Mesenchymal stem cell (in vitro differentiated cells and primary cell): Measurements from ENCODE around the gene RPL18. TPM values are rescaled to one million over a fixed set of nuclear protein-coding genes. Genes with fewer than 3 reads are reported as not detected.

Experiments
- DNase-seq: peaks from one replicate; pipeline ENCODE4 v3.0.0-alpha.2; 2013
- H2AFZ ChIP-seq: one replicate; pipeline ENCODE4 v1.6.1; 2013; ENCODE audit warnings: low read depth, mild to moderate bottlenecking, control low read depth, inconsistent platforms, low read length, moderate library complexity
- H2AK5ac ChIP-seq: 2 replicates; pipeline ENCODE4 v1.6.1; 2013; ENCODE audit warnings: low read length, moderate library complexity, mild to moderate bottlenecking, inconsistent platforms; ENCODE audit not compliant: severe bottlenecking
- H2BK120ac ChIP-seq: one replicate; pipeline ENCODE4 v1.6.1; 2013; ENCODE audit warnings: low read depth, mild to moderate bottlenecking, inconsistent platforms, low read length, moderate library complexity
- H2BK12ac ChIP-seq, 2 experiments: one replicate each; pipeline ENCODE4 v1.6.1; 2013; ENCODE audit warnings: inconsistent platforms in 2 of 2, low read length in 2 of 2, mild to moderate bottlenecking in 2 of 2, moderate library complexity in 2 of 2, control low read depth in 1 of 2
- H2BK15ac ChIP-seq: one replicate; pipeline ENCODE4 v1.6.1; 2013; ENCODE audit warnings: mild to moderate bottlenecking, low read depth, inconsistent platforms; ENCODE audit not compliant: poor library complexity, severe bottlenecking
- H2BK5ac ChIP-seq: 2 replicates; pipeline ENCODE4 v1.6.1; 2013; ENCODE audit warnings: low read depth, mild to moderate bottlenecking, low read length, control low read depth, inconsistent platforms; ENCODE audit not compliant: poor library complexity, severe bottlenecking
- H3K14ac ChIP-seq, 2 experiments: one replicate each; pipeline ENCODE4 v1.6.1; 2013; ENCODE audit warnings: inconsistent platforms in 2 of 2, low read length in 2 of 2, control low read depth in 1 of 2, mild to moderate bottlenecking in 1 of 2, moderate library complexity in 1 of 2
- H3K18ac ChIP-seq, 2 experiments: one replicate each; pipeline ENCODE4 v1.6.1; 2013; ENCODE audit warnings: inconsistent platforms in 2 of 2, low read length in 2 of 2, control low read depth in 1 of 2, low read depth in 1 of 2, mild to moderate bottlenecking in 1 of 2
- H3K23ac ChIP-seq, 2 experiments: one replicate each; pipeline ENCODE4 v1.6.1; 2013; ENCODE audit warnings: inconsistent platforms in 2 of 2, low read length in 2 of 2, mild to moderate bottlenecking in 2 of 2, moderate library complexity in 2 of 2, control low read depth in 1 of 2
- H3K27ac ChIP-seq: 2 replicates; pipeline ENCODE4 v1.5.1; 2013; ENCODE audit warnings: mild to moderate bottlenecking, moderate library complexity, low read length, control low read depth, inconsistent platforms; ENCODE audit not compliant: poor library complexity, severe bottlenecking
- H3K27me3 ChIP-seq, 2 experiments: 2 replicates each; pipeline versions ENCODE4 v1.6.1 to v1.7.0; 2013; ENCODE audit warnings: low read length in 2 of 2, mild to moderate bottlenecking in 2 of 2, moderate library complexity in 2 of 2, control low read depth in 1 of 2, inconsistent platforms in 1 of 2; ENCODE audit not compliant: control insufficient read depth in 1 of 2, insufficient read depth in 1 of 2
- H3K36me3 ChIP-seq, 2 experiments: 2 replicates each; pipeline versions ENCODE4 v1.6.1 to v1.7.0; 2013; ENCODE audit warnings: low read length in 2 of 2, control low read depth in 1 of 2, inconsistent platforms in 1 of 2, low read depth in 1 of 2, mild to moderate bottlenecking in 1 of 2; ENCODE audit not compliant: insufficient read depth in 2 of 2, control insufficient read depth in 1 of 2
- H3K4ac ChIP-seq, 2 experiments: one replicate each; pipeline ENCODE4 v1.6.1; 2013; ENCODE audit warnings: inconsistent platforms in 2 of 2, low read length in 2 of 2, mild to moderate bottlenecking in 2 of 2, moderate library complexity in 2 of 2, control low read depth in 1 of 2, low read depth in 1 of 2
- H3K4me1 ChIP-seq: 2 replicates; pipeline ENCODE4 v1.6.1; 2013; ENCODE audit warnings: low read depth, low read length, control low read depth; ENCODE audit not compliant: control insufficient read depth, insufficient read depth
- H3K4me2 ChIP-seq: 2 replicates; pipeline ENCODE4 v1.6.1; 2013; ENCODE audit warnings: low read length, mild to moderate bottlenecking, inconsistent platforms; ENCODE audit not compliant: poor library complexity, severe bottlenecking
- H3K4me3 ChIP-seq, 2 experiments: 2 replicates each; pipeline versions ENCODE4 v1.5.1 to v1.7.0; 2013; ENCODE audit warnings: low read length in 2 of 2, mild to moderate bottlenecking in 2 of 2, control low read depth in 1 of 2, low read depth in 1 of 2; ENCODE audit not compliant: insufficient read depth in 1 of 2
- H3K79me1 ChIP-seq: replicated peaks from 2 replicates; pipeline ENCODE4 v1.6.1; 2013; ENCODE audit warnings: mild to moderate bottlenecking, control low read depth, low read length, inconsistent platforms; ENCODE audit not compliant: poor library complexity, severe bottlenecking
- H3K9ac ChIP-seq: 2 replicates; pipeline ENCODE4 v1.7.0; 2013; ENCODE audit warnings: mild to moderate bottlenecking, low read length, moderate library complexity
- H3K9me3 ChIP-seq: 2 replicates; pipeline ENCODE4 v1.7.0; 2013; ENCODE audit warnings: mild to moderate bottlenecking, low read length; ENCODE audit not compliant: control insufficient read depth
- H4K8ac ChIP-seq: one replicate; pipeline ENCODE4 v1.6.1; 2013; ENCODE audit warnings: inconsistent platforms, mild to moderate bottlenecking, low read length, moderate library complexity
- H4K91ac ChIP-seq: one replicate; pipeline ENCODE4 v1.6.1; 2013; ENCODE audit warnings: mild to moderate bottlenecking, low read length, inconsistent platforms
- WGBS: methylation state at CpG from one replicate; pipeline ENCODE4 v1.1.7; 2013; ENCODE audit warnings: mixed read lengths; 5-methylcytosine and 5-hydroxymethylcytosine counted together
- polyA plus RNA-seq, 2 experiments: library from polyadenylated mRNA; stranded (reverse); fragments of 200-250 nt; gene quantifications; one replicate each; pipeline ENCODE4 v1.2.3, GENCODE V29; 2013

Gene RPL18
- 1,704 TPM for polyA plus RNA-seq (2013, experiment 1 of 2)
- 1,641 TPM for polyA plus RNA-seq (2013, experiment 2 of 2)

DNA sequence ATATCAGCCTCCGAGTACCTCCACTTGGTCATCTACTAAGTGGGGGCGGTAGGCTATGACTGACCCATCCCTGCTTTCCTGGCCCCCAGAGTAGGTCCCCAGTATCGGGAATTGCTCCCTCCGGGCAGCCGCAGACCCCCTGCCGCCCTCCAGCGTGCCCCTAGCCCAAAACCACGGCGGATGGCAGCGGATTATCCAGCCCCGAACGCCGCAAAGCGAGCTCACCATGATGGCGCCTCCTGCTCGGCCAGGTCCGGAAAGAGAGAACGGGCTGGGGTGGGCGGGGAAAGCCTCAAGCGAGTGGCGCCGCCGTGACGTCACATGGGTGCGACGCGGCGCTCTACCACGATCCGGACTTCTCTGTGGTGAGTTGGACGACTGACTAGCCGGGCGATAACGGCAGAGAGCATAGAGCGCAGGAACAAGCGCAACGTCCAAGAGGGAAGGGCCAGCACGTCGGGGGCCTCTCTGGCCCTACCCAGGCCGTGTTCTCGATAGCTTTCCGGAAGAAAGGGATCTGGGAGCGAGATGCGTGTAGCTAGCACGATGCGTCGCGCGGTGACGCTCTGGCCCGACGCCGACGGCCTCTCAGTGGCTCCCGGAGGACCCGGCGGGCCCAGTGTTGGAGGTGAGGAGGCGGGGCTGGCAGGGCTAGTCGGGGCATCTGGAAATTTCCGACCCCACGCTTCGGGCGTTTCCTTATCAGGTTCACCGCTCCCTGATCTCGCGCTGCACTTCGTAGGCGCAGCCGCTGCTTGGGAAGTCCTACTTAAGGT is at the start of gene RPL18, which contains the start of gene SPHK2:
Gene RPL18, minus strand, starts transcription at position 263 of the 776 bp plus-strand sequence. Its CDS starts 35 bp downstream, at position 228.
Gene SPHK2, plus strand, starts transcription at position 591 of the 776 bp plus-strand sequence. CDS start 1,009 bp downstream, outside the sequence.
- H4K91ac ChIP-seq = peak within 1 kb of the TSS; percentile 82
- H3K79me1 ChIP-seq = peaks cover 9% of the 10 kb centered on the region
- H3K23ac ChIP-seq = peak within 1 kb of the TSS in 1 of 2 experiments; percentile 74
- peak within 1 kb of the TSS; percentile 36 for H2AFZ ChIP-seq
- peak within 1 kb of the TSS; percentile 83 to 89 for H3K4ac ChIP-seq
- DNase-seq = peak; percentile 100
- WGBS = under 1% methylated on average over 68 of the region's 69 CpGs
- H3K9ac ChIP-seq = peak within 1 kb of the TSS; percentile 100
- peak within 1 kb of the TSS; percentile 37 to 59 for H2BK12ac ChIP-seq
- H2BK5ac ChIP-seq = peak within 1 kb of the TSS; percentile 93
- H3K4me3 ChIP-seq = peak within 1 kb of the TSS; percentile 87 to 94
- H3K18ac ChIP-seq = peak within 1 kb of the TSS; percentile 80 to 96
- H3K36me3 ChIP-seq = peaks cover 37 to 39% of the 10 kb centered on the region in 2 experiments
- peak within 1 kb of the TSS; percentile 91 for H2AK5ac ChIP-seq
- peak within 1 kb of the TSS; percentile 94 for H3K27ac ChIP-seq
- H4K8ac ChIP-seq = peak within 1 kb of the TSS; percentile 95
- H2BK15ac ChIP-seq = peak within 1 kb of the TSS; percentile 78
- no peak within 1 kb of the TSS for H2BK120ac ChIP-seq
- H3K4me1 ChIP-seq = peaks cover 36% of the 10 kb centered on the region
- peak within 1 kb of the TSS; percentile 50 to 94 for H3K14ac ChIP-seq
- H3K27me3 ChIP-seq = no peaks in the 10 kb centered on the region
- H3K4me2 ChIP-seq = peak within 1 kb of the TSS; percentile 86
- H3K9me3 ChIP-seq = no peaks in the 10 kb centered on the region

DNA sequence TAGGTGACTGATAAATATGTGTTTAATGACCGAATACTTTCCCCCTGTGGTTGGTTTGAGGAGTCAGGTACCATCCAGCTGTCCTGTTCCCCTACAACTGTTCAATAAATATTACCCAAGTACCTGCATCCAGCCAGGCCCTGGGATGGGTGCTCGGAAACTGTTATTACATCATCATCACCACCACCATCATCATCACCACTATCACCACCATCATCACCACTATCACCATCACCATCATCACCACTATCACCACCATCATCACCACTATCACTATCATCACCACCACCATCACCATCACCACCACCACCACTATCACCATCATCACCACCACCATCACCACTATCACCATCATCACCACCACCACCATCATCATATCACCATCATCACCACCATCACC is 49.8 kb upstream of the RPL18 start:
- no peak overlapping the region for H2BK5ac ChIP-seq
- no peak overlapping the region for H3K14ac ChIP-seq
- H3K4me3 ChIP-seq = no peak overlapping the region
- no peak overlapping the region for H3K18ac ChIP-seq
- peaks cover 0 to 16% of the 10 kb centered on the region in 2 experiments for H3K27me3 ChIP-seq
- no peaks in the 10 kb centered on the region for H3K79me1 ChIP-seq
- H3K4ac ChIP-seq = no peak overlapping the region
- H2AFZ ChIP-seq = no peak overlapping the region
- H3K36me3 ChIP-seq = no peaks in the 10 kb centered on the region
- no peak for DNase-seq
- H3K27ac ChIP-seq = no peak overlapping the region
- no peak overlapping the region for H2BK15ac ChIP-seq
- no peak overlapping the region for H3K9ac ChIP-seq
- no peak overlapping the region for H2BK12ac ChIP-seq
- H4K91ac ChIP-seq = no peak overlapping the region
- H3K4me1 ChIP-seq = peaks cover under 1% of the 10 kb centered on the region
- H3K4me2 ChIP-seq = no peak overlapping the region
- H3K9me3 ChIP-seq = no peaks in the 10 kb centered on the region
- H2BK120ac ChIP-seq = no peak overlapping the region
- WGBS = 96% methylated on average over 2 of the region's 2 CpGs
- no peak overlapping the region for H2AK5ac ChIP-seq
- no peak overlapping the region for H3K23ac ChIP-seq
- no peak overlapping the region for H4K8ac ChIP-seq

DNA sequence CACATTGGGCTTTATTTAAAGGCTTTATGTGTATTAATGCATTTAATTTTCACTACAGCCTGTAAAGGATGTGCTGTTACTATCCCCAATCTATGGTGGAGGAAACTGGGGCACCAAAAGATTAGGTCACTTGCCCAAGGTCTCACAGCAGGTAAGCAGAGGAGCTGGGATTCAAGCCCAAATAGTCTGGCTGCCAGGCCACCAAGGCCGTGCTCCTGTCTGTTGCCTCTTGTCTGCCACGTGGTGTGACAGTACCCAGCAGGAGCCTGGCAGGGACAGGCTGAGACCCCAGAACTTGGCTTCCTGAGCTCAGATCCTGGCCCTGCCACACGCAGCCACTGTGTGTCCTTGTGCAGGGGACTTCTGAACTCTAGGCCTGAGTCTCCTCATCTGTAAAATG is 49.4 kb upstream of the RPL18 start:
- Histone ChIP-seq H4K91ac (no peak overlapping the region), H2BK15ac (no peak overlapping the region), H3K23ac (no peak overlapping the region), H3K79me1 (no peaks in the 10 kb centered on the region), H3K14ac (no peak overlapping the region), H3K27me3 (peaks cover 0 to 12% of the 10 kb centered on the region in 2 experiments), H3K9me3 (no peaks in the 10 kb centered on the region), H3K9ac (no peak overlapping the region), H3K4me1 (peaks cover 2% of the 10 kb centered on the region), H3K36me3 (no peaks in the 10 kb centered on the region), H3K4me3 (no peak overlapping the region), H2AK5ac (no peak overlapping the region), H3K27ac (no peak overlapping the region), H2BK120ac (no peak overlapping the region), H3K4ac (no peak overlapping the region), H3K18ac (no peak overlapping the region), H3K4me2 (no peak overlapping the region), H2BK5ac (no peak overlapping the region), H2BK12ac (no peak overlapping the region), H4K8ac (no peak overlapping the region), H2AFZ (no peak overlapping the region)
- no peak for DNase-seq
- 91% methylated on average over 3 of the region's 3 CpGs for WGBS

DNA sequence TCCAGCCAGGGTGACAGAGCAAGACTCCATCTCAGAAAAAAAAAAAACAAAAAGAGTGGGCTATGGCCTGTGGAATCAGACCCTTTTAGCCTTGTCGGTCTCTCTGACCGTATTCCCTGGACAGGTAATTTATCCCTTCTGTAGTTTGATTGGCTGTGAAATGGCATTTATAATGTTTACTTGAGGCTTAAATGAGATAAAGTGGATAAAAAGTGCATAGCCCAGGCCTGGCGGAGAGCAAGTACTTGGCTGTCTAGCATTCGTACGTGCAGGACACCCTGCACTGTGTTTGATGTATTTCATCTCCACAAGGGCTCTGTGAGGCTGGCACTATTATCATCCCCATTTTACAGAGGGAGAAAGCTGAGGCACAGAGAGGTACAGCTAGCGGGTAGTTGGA is 46.8 kb upstream of the RPL18 start:
- H3K9me3 ChIP-seq = no peaks in the 10 kb centered on the region
- no peak for DNase-seq
- H3K4me1 ChIP-seq = peaks cover 5% of the 10 kb centered on the region
- no peak overlapping the region for H3K4me3 ChIP-seq
- H3K9ac ChIP-seq = no peak overlapping the region
- no peak overlapping the region for H2BK5ac ChIP-seq
- H2BK120ac ChIP-seq = no peak overlapping the region
- H3K36me3 ChIP-seq = no peaks in the 10 kb centered on the region
- H3K27me3 ChIP-seq = peaks cover 0 to 10% of the 10 kb centered on the region in 2 experiments
- H2BK15ac ChIP-seq = no peak overlapping the region
- H2AFZ ChIP-seq = no peak overlapping the region
- H2AK5ac ChIP-seq = no peak overlapping the region
- 91% methylated on average over 6 of the region's 6 CpGs for WGBS
- no peaks in the 10 kb centered on the region for H3K79me1 ChIP-seq
- no peak overlapping the region for H4K91ac ChIP-seq
- no peak overlapping the region for H3K27ac ChIP-seq
- H3K23ac ChIP-seq = no peak overlapping the region
- H4K8ac ChIP-seq = no peak overlapping the region
- no peak overlapping the region for H3K4me2 ChIP-seq
- no peak overlapping the region for H3K4ac ChIP-seq
- H2BK12ac ChIP-seq = no peak overlapping the region
- H3K14ac ChIP-seq = no peak overlapping the region
- H3K18ac ChIP-seq = no peak overlapping the region
